H1 (cell line): ENCODE results near the gene BCAS3. TPM values are rescaled to one million over a fixed set of nuclear protein-coding genes. Genes with fewer than 3 reads are reported as not detected.

Source experiments
- CTCF ChIA-PET: fragments of 300-600 bp; sonication (Branson Sonifier 250); formaldehyde crosslinking; loops from one replicate; lab custom pipeline; 2021; ENCODE audit not compliant: partially characterized antibody; lab: Charles Lee
- POLR2A ChIA-PET: fragments of 300-600 bp; sonication (Branson Sonifier 250); formaldehyde crosslinking; loops from one replicate; lab custom pipeline; 2021; ENCODE audit warnings: inconsistent platforms; ENCODE audit not compliant: partially characterized antibody; lab: Charles Lee
- DNase-seq, 2 experiments: peaks; one replicate each; pipeline versions ENCODE4 v3.0.0 to v3.0.0-alpha.2; 2010 to 2022; ENCODE audit warnings: low spot score in 2 of 2, low read depth in 1 of 2, mixed read lengths in 1 of 2
- FAIRE-seq: peaks from 2 replicates; lab custom pipeline; 2011; peaks lifted over from hg19 to GRCh38; lab: Jason Lieb, UNC
- H2AFZ ChIP-seq: 2 replicates; pipeline ENCODE4 v1.8.1; 2012; ENCODE audit warnings: low read length, inconsistent platforms
- H2AK5ac ChIP-seq: 2 replicates; pipeline ENCODE4 v1.6.1; 2013; ENCODE audit warnings: low read depth, low read length
- H2BK120ac ChIP-seq: replicated peaks from 2 replicates; pipeline ENCODE3; 2013; ENCODE audit warnings: low read depth, low read length, inconsistent platforms
- H2BK12ac ChIP-seq: 2 replicates; pipeline ENCODE4 v1.6.1; 2013; ENCODE audit warnings: low read depth, low read length
- H2BK15ac ChIP-seq: 2 replicates; pipeline ENCODE4 v1.6.1; 2013; ENCODE audit warnings: low read length
- H2BK20ac ChIP-seq: 2 replicates; pipeline ENCODE4 v1.6.1; 2013; ENCODE audit warnings: low read length
- H2BK5ac ChIP-seq: 2 replicates; pipeline ENCODE4 v1.6.1; 2013; ENCODE audit warnings: low read depth, low read length
- H3K14ac ChIP-seq: 2 replicates; pipeline ENCODE4 v1.6.1; 2013; ENCODE audit warnings: inconsistent platforms; ENCODE audit not compliant: insufficient read length
- H3K18ac ChIP-seq: 2 replicates; pipeline ENCODE4 v1.6.1; 2013; ENCODE audit warnings: low read length; ENCODE audit errors: extremely low read depth
- H3K23ac ChIP-seq: 2 replicates; pipeline ENCODE4 v1.6.1; 2013; ENCODE audit warnings: inconsistent platforms; ENCODE audit not compliant: insufficient read length
- H3K23me2 ChIP-seq: 2 replicates; pipeline ENCODE4 v1.6.1; 2013; ENCODE audit warnings: low read depth, low read length
- H3K27ac ChIP-seq: 2 replicates; pipeline ENCODE4 v1.6.1; 2011; ENCODE audit warnings: low read depth, low read length, inconsistent platforms
- H3K27me3 ChIP-seq, 4 experiments: replicated peaks in 1 of 4; 1 replicate in 1 of 4; 2 replicates in 3 of 4; pipeline versions ENCODE4 v1.6.1 to v1.8.1; 2011 to 2013; ENCODE audit warnings: low read length in 3 of 4, mild to moderate bottlenecking in 3 of 4, inconsistent platforms in 2 of 4, mixed read lengths in 2 of 4, moderate library complexity in 1 of 4; ENCODE audit not compliant: control insufficient read depth in 3 of 4, insufficient read depth in 3 of 4; ENCODE audit errors: extremely low read depth in 1 of 4
- H3K36me3 ChIP-seq, 4 experiments: 2 replicates each; pipeline versions ENCODE4 v1.6.1 to v1.8.1; 2011 to 2013; ENCODE audit warnings: mild to moderate bottlenecking in 4 of 4, low read length in 3 of 4, moderate library complexity in 2 of 4, control low read depth in 1 of 4, inconsistent platforms in 1 of 4; ENCODE audit not compliant: insufficient read depth in 4 of 4, control insufficient read depth in 2 of 4
- H3K4ac ChIP-seq: replicated peaks from 2 replicates; pipeline ENCODE3; 2013; ENCODE audit warnings: low read length, low read depth, mixed read lengths, inconsistent platforms; ENCODE audit not compliant: insufficient read length
- H3K4me1 ChIP-seq, 4 experiments: replicated peaks in 1 of 4; 1 replicate in 1 of 4; 2 replicates in 3 of 4; pipeline versions ENCODE4 v1.6.1 to v1.8.1; 2011 to 2013; ENCODE audit warnings: low read length in 3 of 4, inconsistent platforms in 2 of 4, mixed read lengths in 1 of 4; ENCODE audit not compliant: insufficient read depth in 4 of 4, control insufficient read depth in 3 of 4
- H3K4me2 ChIP-seq, 2 experiments: 2 replicates each; pipeline versions ENCODE4 v1.6.1 to v1.8.1; 2011 to 2013; ENCODE audit warnings: low read depth in 2 of 2, low read length in 2 of 2, control low read depth in 1 of 2, inconsistent platforms in 1 of 2, mild to moderate bottlenecking in 1 of 2; ENCODE audit not compliant: insufficient read depth in 1 of 2
- H3K4me3 ChIP-seq, 4 experiments: fragments of 200-600, 300-600 bp in 1 of 4; sonication (generic), shearing (Covaris generic), sonication (Bioruptor Twin) in 1 of 4; 2 replicates each; pipeline versions ENCODE4 v1.5.1 to v1.8.1; 2011 to 2016; ENCODE audit warnings: low read length in 4 of 4, low read depth in 3 of 4, control low read depth in 2 of 4, inconsistent platforms in 2 of 4, mild to moderate bottlenecking in 2 of 4, mixed read lengths in 1 of 4, moderate library complexity in 1 of 4; ENCODE audit not compliant: insufficient read depth in 2 of 4; ENCODE audit errors: extremely low read depth in 1 of 4
- H3K56ac ChIP-seq: replicated peaks from 2 replicates; pipeline ENCODE3; 2013; ENCODE audit warnings: low read depth, mild to moderate bottlenecking, mixed read lengths, low read length, inconsistent platforms; ENCODE audit not compliant: insufficient read length
- H3K79me1 ChIP-seq: 2 replicates; pipeline ENCODE4 v1.6.1; 2013; ENCODE audit warnings: low read depth, low read length, control low read depth
- H3K79me2 ChIP-seq, 2 experiments: 2 replicates each; pipeline versions ENCODE4 v1.6.1 to v1.8.1; 2012 to 2013; ENCODE audit warnings: low read length in 2 of 2, mild to moderate bottlenecking in 2 of 2, inconsistent platforms in 1 of 2; ENCODE audit not compliant: insufficient read depth in 2 of 2, control insufficient read depth in 1 of 2
- H3K9ac ChIP-seq, 4 experiments: replicated peaks in 1 of 4; 1 replicate in 1 of 4; 2 replicates in 3 of 4; pipeline versions ENCODE4 v1.6.1 to v1.8.1; 2011 to 2013; ENCODE audit warnings: low read depth in 3 of 4, low read length in 3 of 4, control low read depth in 2 of 4, mild to moderate bottlenecking in 2 of 4, moderate library complexity in 2 of 4, inconsistent platforms in 1 of 4; ENCODE audit errors: extremely low read depth in 1 of 4
- H3K9me3 ChIP-seq, 2 experiments: 2 replicates each; pipeline versions ENCODE4 v1.6.1 to v1.8.1; 2012 to 2013; ENCODE audit warnings: mild to moderate bottlenecking in 2 of 2, moderate library complexity in 2 of 2, control low read depth in 1 of 2, inconsistent platforms in 1 of 2, low read depth in 1 of 2, low read length in 1 of 2, mixed read lengths in 1 of 2; ENCODE audit not compliant: insufficient read depth in 2 of 2
- H4K20me1 ChIP-seq, 2 experiments: replicated peaks in 1 of 2; 2 replicates each; pipeline versions ENCODE3 to v1.8.1; 2011 to 2013; ENCODE audit warnings: inconsistent platforms in 2 of 2, low read length in 2 of 2, mild to moderate bottlenecking in 1 of 2; ENCODE audit not compliant: insufficient read depth in 2 of 2, control insufficient read depth in 1 of 2
- H4K5ac ChIP-seq: 2 replicates; pipeline ENCODE4 v1.6.1; 2013; ENCODE audit warnings: low read length, low read depth, mixed read lengths, inconsistent platforms; ENCODE audit not compliant: insufficient read length
- H4K8ac ChIP-seq: 2 replicates; pipeline ENCODE4 v1.8.0; 2013; ENCODE audit warnings: mild to moderate bottlenecking, moderate library complexity, low read length, inconsistent platforms; ENCODE audit not compliant: insufficient read depth; ENCODE audit errors: extremely low read depth
- H4K91ac ChIP-seq: replicated peaks from 2 replicates; pipeline ENCODE3; 2013; ENCODE audit warnings: low read length, mixed read lengths, inconsistent platforms; ENCODE audit not compliant: insufficient read length
- ATF3 ChIP-seq: IDR thresholded peaks from 2 replicates; pipeline ENCODE4 v1.6.1; 2011; ENCODE audit warnings: low read depth, mild to moderate bottlenecking, low read length; ENCODE audit not compliant: insufficient read depth
- CHD1 ChIP-seq: IDR thresholded peaks from 2 replicates; pipeline ENCODE4 v1.6.1; 2012; ENCODE audit warnings: low read depth, low read length, improper control_type of control experiment
- MAX ChIP-seq: IDR thresholded peaks from 2 replicates; pipeline ENCODE4 v1.6.1; 2012; ENCODE audit warnings: inconsistent platforms
- PHF8 ChIP-seq: fragments of 200-600 bp; sonication (generic); conservative IDR thresholded peaks from 2 replicates; pipeline ENCODE4 v1.7.1; 2012; ENCODE audit warnings: low read depth, mild to moderate bottlenecking, inconsistent platforms, low read length, moderate library complexity
- POLR2AphosphoS5 ChIP-seq: IDR thresholded peaks from 2 replicates; pipeline ENCODE4 v1.6.1; 2011; ENCODE audit warnings: low read depth, low read length
- RFX5 ChIP-seq: IDR thresholded peaks from 2 replicates; pipeline ENCODE4 v1.6.1; 2011; ENCODE audit warnings: low read depth, low read length, improper control_type of control experiment, borderline replicate concordance
- WGBS, 2 experiments: shearing (Covaris generic) in 1 of 2; methylation state at CpG; one replicate each; pipeline versions ENCODE4 v1.1.6 to v1.1.7; 2013 to 2015; ENCODE audit warnings: low lambda C conversion rate in 2 of 2, mixed read lengths in 2 of 2, inconsistent platforms in 1 of 2, low coverage in 1 of 2, missing lambda C conversion rate in 1 of 2; ENCODE audit not compliant: insufficient replicate concordance in 2 of 2, insufficient coverage in 1 of 2, insufficient read length in 1 of 2; ENCODE audit errors: extremely low coverage in 1 of 2, missing lambda C conversion rate in 1 of 2; 5-methylcytosine and 5-hydroxymethylcytosine counted together
- polyA plus RNA-seq, 7 experiments: library from polyadenylated mRNA; depleted of rRNA in 3 of 7; stranded (reverse) in 5 of 7; unstranded in 2 of 7; fragments of >200 nt in 5 of 7; fragments of 200-250 nt in 2 of 7; gene quantifications; 1 replicate in 5 of 7; 2 replicates in 1 of 7; 4 replicates in 1 of 7; pipeline versions ENCODE4 v1.2.1 to v1.2.3, GENCODE V29; 2011 to 2013; ENCODE audit warnings: missing spikeins in 2 of 7, mixed read lengths in 2 of 7
- total RNA-seq: library from RNA; stranded (reverse); fragmentation: NEBNext Ultra II Directional; extraction: Animal tissue kit (Norgen Biotek cat#: 25700); gene quantifications from 2 replicates; pipeline ENCODE4 v1.2.1, GENCODE V29; 2021

BCAS3 gene
- total and polyA plus RNA-seq, 2 of the 8 experiments (the other 6 are each of a cell fraction or from before 2014, with no cell fraction given) = 9.9 to 13.3 TPM

- Histone ChIP-seq H2AFZ (no peak overlapping the region), H3K4me3 (no peak overlapping the region), H3K9ac (no peak overlapping the region), H2BK12ac (no peak overlapping the region), H3K4me1 (0 out of 7 replicates have a peak, but pooled peaks cover 0 to 2% (median 0%) of the 10 kb centered on the region in 4 experiments), H3K36me3 (no peaks in the 10 kb centered on the region), H3K14ac (no peak overlapping the region), H2BK120ac (no peak overlapping the region), H2AK5ac (peak overlapping the region; percentile 76; the same call in 1 of the 2 replicates), H2BK5ac (no peak overlapping the region; the same call in 1 of the 2 replicates), H3K27ac (no peak overlapping the region), H4K5ac (no peak overlapping the region), H3K79me2 (no peaks in the 10 kb centered on the region), H4K20me1 (no peaks in the 10 kb centered on the region), H3K18ac (no peak overlapping the region), H2BK20ac (no peak overlapping the region), H3K56ac (no peak overlapping the region), H3K79me1 (no peaks in the 10 kb centered on the region), H3K4ac (no peak overlapping the region), H2BK15ac (0 out of 2 replicates have a peak overlapping the region, but pooled peaks have one; percentile 13), H3K9me3 (no peaks in the 10 kb centered on the region), H4K8ac (no peak overlapping the region), H3K27me3 (no peaks in the 10 kb centered on the region), H3K23me2 (no peaks in the 10 kb centered on the region; the same call in 1 of the 2 replicates), H3K4me2 (no peak overlapping the region), H4K91ac (no peak overlapping the region), H3K23ac (no peak overlapping the region)
- ChIA-PET POLR2A (no interaction called here), CTCF (no interaction called here)
- DNase-seq (no peak), FAIRE-seq (no peak)
- WGBS, 2 experiments = 90 to 100% methylated on average over 1 to 13 of the region's 13 CpGs
- no peak for TF ChIP-seq RFX5
- TF ChIP-seq POLR2AphosphoS5 = no peak
- no peak for TF ChIP-seq PHF8
- no peak for TF ChIP-seq ATF3
- no peak for TF ChIP-seq MAX
- TF ChIP-seq CHD1 = no peak
These were observed 663.0 kb downstream of the BCAS3 start for GRCh38 chr17:61340431-61341209.
